HepG2 (cell line): Measurements from ENCODE around the gene MTHFR. TPM values are rescaled to one million over a fixed set of nuclear protein-coding genes. Genes with fewer than 3 reads are reported as not detected.

Experiments
- ATAC-seq: fragments of 200-7000 bp; cut with Tn5 transposase; 3 replicates; pipeline ENCODE4 v1.9.1; 2020; ENCODE audit warnings: mild to moderate bottlenecking, moderate library complexity
- BruUV-seq: library from RNA; stranded (reverse); fragments of 400-500 nt; replicated peaks from 2 replicates; lab custom pipeline; 2021; lab: Mats Ljungman, UMichigan
- CTCF ChIA-PET: fragments of 300-600 bp; formaldehyde crosslinking; extraction: SDS; loops from one replicate; lab custom pipeline; 2021; ENCODE audit warnings: low total read pairs, inconsistent platforms, low intra/inter-chr PET ratio; lab: Yijun Ruan, JAX
- POLR2A ChIA-PET: fragments of 350-600 bp; sonication (Branson Sonifier 250); formaldehyde crosslinking; loops from one replicate; lab custom pipeline; 2020; ENCODE audit warnings: antibody characterized with exemption, inconsistent platforms; lab: Yijun Ruan, JAX
- DNase-seq: peaks from one replicate; pipeline ENCODE4 v3.0.0-alpha.2; 2015; ENCODE audit warnings: low spot score
- FAIRE-seq: peaks from 3 replicates; lab custom pipeline; 2011; peaks lifted over from hg19 to GRCh38; lab: Jason Lieb, UNC
- H2AFZ ChIP-seq: one replicate; pipeline ENCODE4 v1.6.1; 2011; ENCODE audit warnings: low read length, inconsistent platforms
- H3K27ac ChIP-seq: fragments of 300-600 bp; 3 replicates; pipeline ENCODE4 v1.8.0; 2011; ENCODE audit warnings: mixed run types, mild to moderate bottlenecking, mixed read lengths, low read length, inconsistent platforms; ENCODE audit not compliant: insufficient read depth; ENCODE audit errors: extremely low read length
- H3K27me3 ChIP-seq, 2 experiments: fragments of 200-600 bp in 1 of 2; 2 replicates in 1 of 2; 3 replicates in 1 of 2; pipeline versions ENCODE4 v1.6.0 to v1.8.0; 2011; ENCODE audit warnings: low read length in 2 of 2, mild to moderate bottlenecking in 2 of 2, moderate library complexity in 2 of 2, inconsistent platforms in 1 of 2; ENCODE audit not compliant: insufficient read depth in 2 of 2, control insufficient read depth in 1 of 2
- H3K36me3 ChIP-seq, 2 experiments: fragments of 200-600 bp in 1 of 2; replicated peaks in 1 of 2; 2 replicates in 1 of 2; 3 replicates in 1 of 2; pipeline versions ENCODE4 v1.5.1 to v1.8.0; 2011; ENCODE audit warnings: low read length in 2 of 2, inconsistent platforms in 1 of 2; ENCODE audit not compliant: insufficient read depth in 2 of 2, control insufficient read depth in 1 of 2
- H3K4me1 ChIP-seq: 2 replicates; pipeline ENCODE4 v1.5.1; 2012; ENCODE audit warnings: low read length, inconsistent platforms; ENCODE audit not compliant: insufficient read depth
- H3K4me2 ChIP-seq: 2 replicates; pipeline ENCODE4 v1.6.0; 2011; ENCODE audit warnings: low read depth, low read length, inconsistent platforms
- H3K4me3 ChIP-seq, 3 experiments: fragments of 200-600 bp in 1 of 3; sonication (generic), shearing (Covaris generic) in 1 of 3; replicated peaks in 1 of 3; 2 replicates each; pipeline ENCODE4 v1.5.1; 2011 to 2016; ENCODE audit warnings: low read length in 3 of 3, inconsistent platforms in 2 of 3, low read depth in 2 of 3, mild to moderate bottlenecking in 2 of 3, control low read depth in 1 of 3, mixed read lengths in 1 of 3; ENCODE audit not compliant: insufficient read depth in 1 of 3
- H3K79me2 ChIP-seq: one replicate; pipeline ENCODE4 v1.6.1; 2011; ENCODE audit warnings: low read length, inconsistent platforms; ENCODE audit not compliant: insufficient read depth
- H3K9ac ChIP-seq: 2 replicates; pipeline ENCODE4 v1.6.0; 2011; ENCODE audit warnings: mild to moderate bottlenecking, low read depth, low read length, inconsistent platforms; ENCODE audit not compliant: insufficient read depth
- H3K9me3 ChIP-seq: 2 replicates; pipeline ENCODE4 v1.5.1; 2012; ENCODE audit warnings: mild to moderate bottlenecking, low read length
- H4K20me1 ChIP-seq: 2 replicates; pipeline ENCODE4 v1.6.0; 2011; ENCODE audit warnings: inconsistent platforms, mild to moderate bottlenecking, low read length, moderate library complexity; ENCODE audit not compliant: insufficient read depth
- DR1 ChIP-seq: sonication (generic); formaldehyde crosslinking; IDR thresholded peaks from 2 replicates; pipeline ENCODE4 v1.8.0; 2021; ENCODE audit warnings: mild to moderate bottlenecking, missing genetic modification reagents, inconsistent platforms
- HMG20A ChIP-seq: IDR thresholded peaks from 2 replicates; pipeline ENCODE4 v1.6.1; 2016; ENCODE audit warnings: borderline replicate concordance
- HNRNPL ChIP-seq: fragments of 200-400 bp; formaldehyde crosslinking; IDR thresholded peaks from 2 replicates; pipeline ENCODE4 v1.6.1; 2017; ENCODE audit warnings: mild to moderate bottlenecking, low read depth, low read length
- KDM5B ChIP-seq: sonication (generic); formaldehyde crosslinking; IDR thresholded peaks from 2 replicates; pipeline ENCODE4 v1.4.0; 2020; ENCODE audit warnings: missing genetic modification reagents, mild to moderate bottlenecking, borderline replicate concordance
- KLF11 ChIP-seq: IDR thresholded peaks from 2 replicates; pipeline ENCODE4 v1.6.1; 2016; ENCODE audit warnings: missing compliant biosample characterization
- MAFK ChIP-seq, 2 experiments: IDR thresholded peaks in 1 of 2; conservative IDR thresholded peaks in 1 of 2; 2 replicates each; pipeline ENCODE4 v1.6.1; 2011; ENCODE audit warnings: improper control_type of control experiment in 2 of 2, low read length in 2 of 2
- NFKB2 ChIP-seq: sonication (generic); formaldehyde crosslinking; IDR thresholded peaks from 2 replicates; pipeline ENCODE4 v1.4.0; 2020; ENCODE audit warnings: missing genetic modification reagents, borderline replicate concordance
- PCBP1 ChIP-seq: fragments of 200-400 bp; formaldehyde crosslinking; IDR thresholded peaks from 2 replicates; pipeline ENCODE4 v1.6.1; 2017; ENCODE audit warnings: mild to moderate bottlenecking, low read depth, low read length, borderline replicate concordance
- POLR2AphosphoS5 ChIP-seq: IDR thresholded peaks from 2 replicates; pipeline ENCODE4 v1.6.1; 2012; ENCODE audit warnings: low read depth, low read length
- RBM39 ChIP-seq: fragments of 200-400 bp; formaldehyde crosslinking; IDR thresholded peaks from one replicate; pipeline ENCODE4 v1.6.1; 2018; ENCODE audit warnings: antibody characterized with exemption, mild to moderate bottlenecking, low read depth, low read length; ENCODE audit not compliant: poor library complexity, severe bottlenecking
- SKI ChIP-seq: fragments of 450-650 bp; IDR thresholded peaks from one replicate; pipeline ENCODE4 v1.6.1; 2018; ENCODE audit warnings: mild to moderate bottlenecking; ENCODE audit not compliant: partially characterized antibody
- TEAD3 ChIP-seq: optimal IDR thresholded peaks from 2 replicates; pipeline ENCODE3; 2016; ENCODE audit warnings: borderline replicate concordance
- TOPORS ChIP-seq: sonication (generic); formaldehyde crosslinking; IDR thresholded peaks from 2 replicates; pipeline ENCODE4 v1.8.0; 2023; ENCODE audit warnings: mild to moderate bottlenecking, missing genetic modification reagents
- ZC3H13 ChIP-seq: sonication (generic); formaldehyde crosslinking; IDR thresholded peaks from 2 replicates; pipeline ENCODE4 v1.8.1; 2023; ENCODE audit warnings: mild to moderate bottlenecking, missing genetic modification reagents, moderate library complexity
- ZNF292 ChIP-seq: sonication (generic); formaldehyde crosslinking; IDR thresholded peaks from 2 replicates; pipeline ENCODE4 v1.8.1; 2022; ENCODE audit warnings: mild to moderate bottlenecking, low read depth, missing genetic modification reagents, borderline replicate concordance
- ZNF383 ChIP-seq: sonication (generic); formaldehyde crosslinking; IDR thresholded peaks from 2 replicates; pipeline ENCODE4 v1.4.0; 2020; ENCODE audit warnings: missing genetic modification reagents, mild to moderate bottlenecking, borderline replicate concordance
- ZNF660 ChIP-seq: sonication (generic); formaldehyde crosslinking; IDR thresholded peaks from 2 replicates; pipeline ENCODE4 v1.5.1; 2020; ENCODE audit warnings: mild to moderate bottlenecking, low read depth, missing genetic modification reagents, borderline replicate concordance
- ZNF747 ChIP-seq: sonication (generic); formaldehyde crosslinking; IDR thresholded peaks from 2 replicates; pipeline ENCODE4 v1.8.1; 2023; ENCODE audit warnings: missing genetic modification reagents, mild to moderate bottlenecking, borderline replicate concordance
- ZNF772 ChIP-seq: sonication (generic); formaldehyde crosslinking; IDR thresholded peaks from 2 replicates; pipeline ENCODE4 v1.5.0; 2020; ENCODE audit warnings: mild to moderate bottlenecking, missing genetic modification reagents
- ZNF879 ChIP-seq: sonication (generic); formaldehyde crosslinking; IDR thresholded peaks from 2 replicates; pipeline ENCODE4 v1.8.1; 2023; ENCODE audit warnings: missing genetic modification reagents
- WGBS: methylation state at CpG from one replicate; pipeline ENCODE4 v1.1.6; 2017; ENCODE audit warnings: low lambda C conversion rate; 5-methylcytosine and 5-hydroxymethylcytosine counted together
- in situ Hi-C: cut with HindIII; loops from 2 replicates; pipeline ENCODE4 v1.10.0; 2017; ENCODE audit warnings: low pct_unique_long_range_greater_than_20kb; ENCODE audit not compliant: extremely low pct_ligation_motif_present
- intact Hi-C: fragments of 100-400 bp; cut with micrococcal nuclease; formaldehyde crosslinking; loops from one replicate; pipeline ENCODE4 v1.10.0; 2022; ENCODE audit not compliant: unreplicated experiment
- polyA plus RNA-seq, 8 experiments: library from polyadenylated mRNA; depleted of rRNA in 3 of 8; stranded (reverse) in 7 of 8; unstranded in 1 of 8; fragments of >200 nt; fragmentation: Illumina TruSeq in 4 of 8; extraction: Trizol in 4 of 8; gene quantifications; 2 replicates each; pipeline versions ENCODE4 v1.2.1 to v1.2.3, GENCODE V29; 2011 to 2016; ENCODE audit warnings: low read depth in 4 of 8, missing spikeins in 1 of 8, mixed read lengths in 1 of 8; ENCODE audit not compliant: insufficient read depth in 1 of 8
- total RNA-seq, 5 experiments: library from RNA; depleted of rRNA; stranded (reverse); fragments of >200 nt; fragmentation: Illumina TruSeq; extraction: Trizol; gene quantifications; 2 replicates each; pipeline ENCODE4 v1.2.3, GENCODE V29; 2016; ENCODE audit warnings: low read depth in 1 of 5

The MTHFR gene
- total and polyA plus RNA-seq, 2 of the 13 experiments (the other 11 are each of a cell fraction or from before 2014, with no cell fraction given) = 3.8 to 8.2 TPM

GRCh38 chr1:11784993-11785769, 20.6 kb downstream of the MTHFR start (continued):
- TF ChIP-seq HMG20A (CRISPR knock-in tag) (no peak), DR1 (CRISPR knock-in tag) (no peak), KLF11 (CRISPR knock-in tag) (no peak), POLR2AphosphoS5 (no peak), TEAD3 (CRISPR knock-in tag) (peak; percentile 70), SKI (no peak), ZC3H13 (CRISPR knock-in tag) (no peak), NFKB2 (CRISPR knock-in tag) (no peak)

DNA sequence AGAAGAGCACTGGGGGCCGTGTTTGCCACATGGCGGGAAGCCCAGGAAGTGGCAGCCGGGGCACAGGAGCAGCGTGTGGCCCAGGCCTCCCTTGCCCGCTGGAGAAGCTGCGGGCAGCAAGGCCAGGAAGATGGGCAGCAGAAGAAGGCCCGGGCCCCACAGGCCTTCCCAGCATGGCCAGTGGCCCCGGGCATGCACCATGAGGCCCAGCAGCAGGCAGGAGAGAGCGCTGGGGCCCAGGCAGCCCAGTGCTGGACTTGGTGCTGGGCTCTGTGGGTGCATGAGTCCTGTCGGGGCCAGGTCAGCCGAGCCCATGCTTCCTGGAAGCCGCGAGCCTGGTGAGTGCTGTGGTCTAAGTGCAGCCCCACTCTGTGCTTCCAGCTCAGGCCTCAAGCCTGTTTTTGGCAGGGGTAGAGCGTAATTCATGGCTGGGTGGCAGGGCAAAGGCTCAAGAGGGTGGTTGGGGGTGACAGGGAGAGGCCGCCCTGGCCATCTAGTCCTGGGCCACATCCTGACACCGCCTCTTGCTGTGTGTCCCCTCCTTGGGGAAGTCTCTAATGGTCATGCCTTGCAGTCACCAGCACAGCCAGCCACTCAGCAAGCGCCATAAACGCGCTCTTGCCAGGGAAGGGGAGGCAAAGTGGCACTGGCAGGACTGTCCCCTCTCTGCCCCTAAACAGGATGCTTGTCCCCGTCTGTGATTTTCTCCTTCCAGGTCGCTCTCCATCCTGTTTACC, 21.3 kb downstream of the MTHFR start:
- no peaks in the 10 kb centered on the region for H3K9me3 ChIP-seq
- TF ChIP-seq KDM5B (CRISPR knock-in tag) (0 out of 2 replicates have a peak, but pooled peaks have one; percentile 9), RBM39 (peak; percentile 4), ZNF660 (no peak), HNRNPL (0 out of 2 replicates have a peak, but pooled peaks have one; percentile 45), PCBP1 (0 out of 2 replicates have a peak, but pooled peaks have one; percentile 3), ZNF383 (0 out of 2 replicates have a peak, but pooled peaks have one; percentile 49), ZNF747 (CRISPR knock-in tag) (0 out of 2 replicates have a peak, but pooled peaks have one; percentile 39), TOPORS (no peak), MAFK (conservative IDR thresholded peaks at IDR 0.05 in 1 of 2, IDR thresholded peaks at IDR 0.05 in 1 of 2; ENCODE audit: low read length in 2 of 2) (no peak), ZNF292 (CRISPR knock-in tag) (0 out of 2 replicates have a peak, but pooled peaks have one; percentile 11), ZNF772 (CRISPR knock-in tag) (0 out of 2 replicates have a peak, but pooled peaks have one; percentile 7), ZNF879 (CRISPR knock-in tag) (no peak)
- FAIRE-seq = no peak
- H3K4me3 ChIP-seq = peak overlapping the region in 2 of 3 experiments; percentile 29 to 63; a peak in 4 of 6 replicates
- ChIA-PET CTCF (interaction anchor here (0.6 to 1.5 kb wide), 2 partner anchors 22 to 800 kb away, joined by 3 to 4 read pairs; partner anchors contain the start of gene C1orf167), POLR2A (interaction anchor here (0.6 to 1.5 kb wide), 5 partner anchors 10 to 125 kb away, joined by 3 to 5 read pairs (median 3); partner anchors contain the start of genes CLCN6 and MTHFR)
- no peak overlapping the region for H3K9ac ChIP-seq
- H3K27ac ChIP-seq = no peak overlapping the region
- DNase-seq = no peak
- H3K27me3 ChIP-seq = peaks cover 1 to 8% of the 10 kb centered on the region in 2 experiments; a peak in 3 of 5 replicates
- 38% methylated on average over 4 of the region's 21 CpGs for WGBS
- no TSS peak for BruUV-seq
- in situ Hi-C loops (no loop called here), intact Hi-C loops (no loop called here)
- no peaks in the 10 kb centered on the region for H3K36me3 ChIP-seq
- no peaks in the 10 kb centered on the region for H4K20me1 ChIP-seq
- peak; percentile 59 for ATAC-seq
- H3K4me1 ChIP-seq = peaks cover 40% of the 10 kb centered on the region
- no peaks in the 10 kb centered on the region for H3K79me2 ChIP-seq
- H3K4me2 ChIP-seq = peak overlapping the region; percentile 68
- no peak overlapping the region for H2AFZ ChIP-seq
